ENCODE measurements around the gene FAN1. TPM values are rescaled to one million over a fixed set of nuclear protein-coding genes. Genes with fewer than 3 reads are reported as not detected.

FAN1 gene
- total RNA-seq, 4 donors from 2014 or later = 8.2 to 22.3 (median 18.2) TPM

DNA sequence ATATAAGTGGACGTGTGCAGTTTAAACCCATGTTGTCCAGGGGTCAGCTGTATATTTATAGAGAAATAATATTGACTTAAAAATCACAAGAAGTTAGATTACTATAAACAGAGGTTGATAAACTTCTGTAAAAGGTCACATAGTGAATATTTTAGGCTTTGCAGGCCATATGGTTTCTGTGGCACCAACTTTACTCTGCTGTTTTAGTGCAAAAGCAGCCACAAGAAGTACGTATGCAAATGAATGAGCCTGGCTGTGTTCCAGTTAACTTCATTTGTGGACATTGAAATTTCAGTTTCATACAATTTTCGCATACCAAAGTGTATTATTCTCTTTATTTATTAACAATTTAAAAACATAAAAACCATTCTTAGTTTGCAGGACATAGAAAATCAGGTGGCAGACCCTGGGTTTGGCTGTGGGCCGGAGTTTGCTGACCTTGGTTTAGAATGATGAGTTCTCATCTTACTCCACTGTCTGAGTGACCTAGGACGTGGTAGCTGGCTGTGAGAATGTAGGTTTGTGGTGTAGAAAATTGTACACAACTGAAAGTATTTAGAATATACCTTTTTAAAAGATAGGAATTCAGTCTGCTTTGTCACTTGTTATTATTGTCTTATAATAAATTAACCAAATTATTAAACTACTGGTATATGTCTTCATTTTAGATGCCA lies 16.3 kb downstream of the FAN1 start:
- no peak for DNase-seq
- TF ChIP-seq POLR2A (IDR thresholded peaks at IDR 0.05) = no peak
- TF ChIP-seq, protein P1, sequence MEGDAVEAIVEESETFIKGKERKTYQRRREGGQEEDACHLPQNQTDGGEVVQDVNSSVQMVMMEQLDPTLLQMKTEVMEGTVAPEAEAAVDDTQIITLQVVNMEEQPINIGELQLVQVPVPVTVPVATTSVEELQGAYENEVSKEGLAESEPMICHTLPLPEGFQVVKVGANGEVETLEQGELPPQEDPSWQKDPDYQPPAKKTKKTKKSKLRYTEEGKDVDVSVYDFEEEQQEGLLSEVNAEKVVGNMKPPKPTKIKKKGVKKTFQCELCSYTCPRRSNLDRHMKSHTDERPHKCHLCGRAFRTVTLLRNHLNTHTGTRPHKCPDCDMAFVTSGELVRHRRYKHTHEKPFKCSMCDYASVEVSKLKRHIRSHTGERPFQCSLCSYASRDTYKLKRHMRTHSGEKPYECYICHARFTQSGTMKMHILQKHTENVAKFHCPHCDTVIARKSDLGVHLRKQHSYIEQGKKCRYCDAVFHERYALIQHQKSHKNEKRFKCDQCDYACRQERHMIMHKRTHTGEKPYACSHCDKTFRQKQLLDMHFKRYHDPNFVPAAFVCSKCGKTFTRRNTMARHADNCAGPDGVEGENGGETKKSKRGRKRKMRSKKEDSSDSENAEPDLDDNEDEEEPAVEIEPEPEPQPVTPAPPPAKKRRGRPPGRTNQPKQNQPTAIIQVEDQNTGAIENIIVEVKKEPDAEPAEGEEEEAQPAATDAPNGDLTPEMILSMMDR (IDR thresholded peaks at IDR 0.05) = no peak
- Histone ChIP-seq H3K4me3 (no peak overlapping the region), H3K4me1 (no peaks in the 10 kb centered on the region), H3K36me3 (peaks cover 0 to 79% (median 0%) of the 10 kb centered on the region in 3 donors), H3K27ac (no peak overlapping the region), H3K9me3 (no peaks in the 10 kb centered on the region), H3K27me3 (no peaks in the 10 kb centered on the region)

DNA sequence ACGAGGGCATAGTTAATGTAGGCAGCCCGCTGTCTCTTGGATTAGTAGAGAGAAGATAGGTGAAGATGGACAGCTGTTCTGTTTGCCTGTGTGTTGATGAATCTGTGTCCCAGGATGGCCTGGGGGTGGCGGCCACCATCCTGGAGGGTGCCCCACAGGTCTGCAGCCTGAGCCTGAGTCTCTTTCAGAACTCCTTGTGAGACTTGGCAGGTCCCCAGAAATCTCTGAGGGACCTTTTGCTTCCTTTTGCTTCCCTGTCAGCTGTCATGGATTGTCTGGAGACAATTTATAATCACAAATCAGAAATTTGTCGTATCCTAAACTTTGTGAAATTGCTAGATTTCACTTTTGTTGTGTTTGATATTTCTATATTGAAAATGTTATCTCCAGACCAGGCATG lies 17.4 kb downstream of the FAN1 start:
- H3K27ac ChIP-seq = no peak overlapping the region
- no peak for DNase-seq
- TF ChIP-seq POLR2A (IDR thresholded peaks at IDR 0.05) = no peak
- TF ChIP-seq, protein P1 (IDR thresholded peaks at IDR 0.05) = no peak

DNA sequence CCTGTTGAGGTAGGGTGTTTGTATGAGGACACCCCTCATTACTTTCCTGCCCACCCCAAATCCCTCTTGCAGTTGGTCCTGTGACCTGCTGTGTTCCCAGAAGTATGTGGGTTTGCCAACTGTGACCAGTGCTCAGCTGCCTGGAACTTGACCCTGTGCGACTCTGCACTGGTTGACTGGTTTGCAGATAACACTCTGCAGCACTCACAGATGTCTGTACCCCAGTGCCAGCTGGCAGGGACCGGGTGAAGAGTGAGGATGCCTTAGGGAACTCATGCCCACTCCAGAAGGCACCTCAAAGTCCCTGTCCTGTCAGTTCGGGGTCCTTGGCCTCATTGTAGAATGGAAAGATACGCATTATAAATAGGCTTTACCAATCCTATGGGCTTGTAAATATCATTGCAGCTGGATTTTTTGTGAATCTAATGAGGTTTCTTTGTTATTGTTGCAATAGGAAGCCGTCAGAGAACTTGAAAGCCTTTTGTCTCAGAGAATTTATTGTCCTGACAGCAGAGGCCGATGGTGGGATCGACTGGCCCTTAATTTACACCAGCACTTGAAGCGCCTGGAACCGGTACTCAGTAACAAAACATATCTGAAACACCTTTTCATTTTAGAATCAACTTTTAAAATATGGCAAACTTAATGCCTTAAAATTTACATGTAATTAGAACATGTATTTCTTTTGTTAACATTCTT lies 18.2 kb downstream of the FAN1 start:
- Histone ChIP-seq H3K4me3 (no peak overlapping the region), H3K4me1 (no peaks in the 10 kb centered on the region), H3K36me3 (peaks cover 0 to 84% (median 0%) of the 10 kb centered on the region in 3 donors), H3K9me3 (no peaks in the 10 kb centered on the region), H3K27ac (no peak overlapping the region), H3K27me3 (no peaks in the 10 kb centered on the region)
- DNase-seq = no peak
- TF ChIP-seq, protein P1 (IDR thresholded peaks at IDR 0.05) = no peak
- no peak for TF ChIP-seq POLR2A (IDR thresholded peaks at IDR 0.05)

More for the DNA sequence above, 17.4 kb downstream of the FAN1 start:
- Histone ChIP-seq H3K9me3 (no peaks in the 10 kb centered on the region), H3K4me3 (no peak overlapping the region), H3K36me3 (peaks cover 0 to 82% (median 0%) of the 10 kb centered on the region in 3 donors), H3K4me1 (no peaks in the 10 kb centered on the region), H3K27me3 (no peaks in the 10 kb centered on the region)

DNA sequence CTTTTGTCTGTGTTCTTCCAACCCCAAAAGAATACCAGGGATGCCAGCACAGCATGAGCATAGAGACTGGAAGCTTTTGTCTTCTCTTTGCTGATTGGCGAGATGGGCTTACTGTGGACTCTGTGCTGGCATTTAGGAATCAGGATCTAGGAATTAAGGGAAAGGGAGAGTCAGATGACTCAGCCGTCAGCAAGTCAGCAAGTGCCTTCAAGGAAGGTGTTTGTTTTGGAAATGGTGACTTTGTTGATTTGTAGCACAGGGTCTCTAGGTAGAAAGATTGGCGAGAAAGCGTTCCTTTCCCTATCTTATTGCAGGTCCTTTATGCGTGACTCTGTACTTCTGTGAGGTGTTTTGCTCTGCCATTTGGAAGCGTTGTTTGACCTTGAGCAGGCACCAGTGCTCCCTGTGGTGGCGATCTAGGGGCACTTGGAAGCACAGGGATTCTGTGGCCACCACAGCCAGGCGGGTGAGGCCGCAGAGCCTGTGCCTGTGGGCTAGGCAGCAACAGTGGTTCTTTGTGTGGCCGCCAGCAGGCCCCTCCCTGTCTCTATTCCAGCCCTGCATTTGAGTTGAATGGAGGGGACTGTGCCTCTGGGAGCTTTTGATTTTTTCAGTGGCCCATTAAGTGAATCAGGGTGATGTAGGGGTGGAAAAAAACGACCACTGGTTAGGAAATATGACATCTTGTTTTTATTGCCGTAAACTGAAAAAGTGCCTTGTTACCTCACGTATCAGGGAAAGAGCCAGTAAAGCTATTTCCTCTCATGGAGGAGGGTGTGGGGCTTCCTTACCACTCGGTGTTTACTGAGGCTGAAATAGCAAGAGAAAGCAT lies 19.0 kb downstream of the FAN1 start:
- no peaks in the 10 kb centered on the region for H3K27me3 ChIP-seq
- peaks cover 0 to 87% (median 0%) of the 10 kb centered on the region in 3 donors for H3K36me3 ChIP-seq
- no peak overlapping the region for H3K4me3 ChIP-seq
- TF ChIP-seq POLR2A (IDR thresholded peaks at IDR 0.05) = no peak
- TF ChIP-seq, protein P1 (IDR thresholded peaks at IDR 0.05) = no peak
- H3K4me1 ChIP-seq = no peaks in the 10 kb centered on the region
- H3K27ac ChIP-seq = no peak overlapping the region
- no peak for DNase-seq
- H3K9me3 ChIP-seq = no peaks in the 10 kb centered on the region

DNA sequence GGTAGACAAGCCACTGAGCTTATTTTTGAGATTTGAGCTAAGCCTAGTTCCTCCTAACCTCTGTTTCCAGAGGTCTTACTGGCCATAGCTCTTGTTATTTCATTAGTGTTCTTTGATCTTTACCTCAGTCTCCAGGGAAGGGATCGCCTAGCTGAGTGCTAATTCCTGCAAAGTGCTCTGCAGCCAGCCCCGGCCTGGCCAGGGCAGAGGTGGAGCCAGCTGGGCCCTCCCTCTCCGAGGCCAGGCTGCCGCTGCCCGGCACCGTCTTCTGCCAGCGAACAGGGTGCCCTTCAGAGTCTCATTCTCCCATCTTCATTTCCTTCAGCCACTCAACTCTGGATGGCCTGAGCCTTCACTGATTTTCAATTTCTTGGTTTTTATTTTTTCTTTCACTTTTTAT lies 19.7 kb downstream of the FAN1 start:
- Histone ChIP-seq H3K9me3 (no peaks in the 10 kb centered on the region), H3K27ac (no peak overlapping the region), H3K4me3 (no peak overlapping the region), H3K27me3 (no peaks in the 10 kb centered on the region), H3K36me3 (peaks cover 0 to 85% (median 0%) of the 10 kb centered on the region in 3 donors), H3K4me1 (no peaks in the 10 kb centered on the region)
- DNase-seq = no peak
- TF ChIP-seq, protein P1 (IDR thresholded peaks at IDR 0.05) = no peak
- TF ChIP-seq POLR2A (IDR thresholded peaks at IDR 0.05) = no peak
